ENCODE data around the gene AMPD3.
A peak's percentile ranks its signal among the peaks of the same experiment; 100 is the strongest.

The AMPD3 gene

GRCh38 chr11:10438458-10438857, 16.6 kb upstream of the AMPD3 start:
- DNase-seq, result no peak
- no peak for ATAC-seq

- no peak for ATAC-seq
- no peak for DNase-seq
Measured at GRCh38 chr11:10439351-10439750, 15.7 kb upstream of the AMPD3 start.

- DNase-seq (no peak), ATAC-seq (no peak)
Measured at GRCh38 chr11:10439924-10440323, 15.1 kb upstream of the AMPD3 start.

GRCh38 chr11:10440401-10440800, 14.7 kb upstream of the AMPD3 start:
- ATAC-seq (no peak), DNase-seq (no peak)

- no peak for DNase-seq
Measured at GRCh38 chr11:10441091-10441490, 14.0 kb upstream of the AMPD3 start.

GRCh38 chr11:10441652-10442503, 13.2 kb upstream of the AMPD3 start:
- ATAC-seq, result peak; percentile 91
- DNase-seq, result no peak

More at GRCh38 chr11:10441091-10441490, 14.0 kb upstream of the AMPD3 start:
- no peak for ATAC-seq

- peak; percentile 60 for ATAC-seq
Measured at GRCh38 chr11:10443152-10443551, 11.9 kb upstream of the AMPD3 start.

GRCh38 chr11:10443721-10444235, 11.3 kb upstream of the AMPD3 start:
- no peak for ATAC-seq
- no peak for DNase-seq

More at GRCh38 chr11:10443152-10443551, 11.9 kb upstream of the AMPD3 start:
- DNase-seq, result peak; percentile 51

GRCh38 chr11:10444725-10445315, 10.2 kb upstream of the AMPD3 start:
- ATAC-seq, result no peak
- DNase-seq, result no peak

GRCh38 chr11:10447445-10447844, 7.6 kb upstream of the AMPD3 start:
- ATAC-seq (no peak), DNase-seq (no peak)

GRCh38 chr11:10450462-10451425, 4.3 kb upstream of the AMPD3 start:
- ATAC-seq (peak; percentile 10), DNase-seq (peak; percentile 56)

GRCh38 chr11:10451426-10452116, 3.5 kb upstream of the AMPD3 start:
- ATAC-seq, result no peak
- no peak for DNase-seq

GRCh38 chr11:10452211-10452767, 2.8 kb upstream of the AMPD3 start:
- DNase-seq (no peak), ATAC-seq (no peak)

GRCh38 chr11:10453261-10453660, 1.8 kb upstream of the AMPD3 start:
- ATAC-seq (no peak), DNase-seq (no peak)

- DNase-seq (peak; percentile 82), ATAC-seq (peak; percentile 81)
Measured at GRCh38 chr11:10455637-10456487, 798 bp downstream of the AMPD3 start.

- no peak for DNase-seq
- ATAC-seq, result no peak
Measured at GRCh38 chr11:10456519-10456918, 1.5 kb downstream of the AMPD3 start.

GRCh38 chr11:10457901-10458300, 2.8 kb downstream of the AMPD3 start:
- ATAC-seq, result no peak
- no peak for DNase-seq

- ATAC-seq, result peak; percentile 63
Measured at GRCh38 chr11:10459029-10459970, 4.2 kb downstream of the AMPD3 start.

GRCh38 chr11:10460611-10461275, 5.7 kb downstream of the AMPD3 start:
- ATAC-seq (no peak), DNase-seq (no peak)

More at GRCh38 chr11:10459029-10459970, 4.2 kb downstream of the AMPD3 start:
- DNase-seq, result peak; percentile 62

Measured in stimulated activated naive CD8-positive, alpha-beta T cell treated with anti-CD3 and anti-CD28 coated beads, Interleukin-15, Interleukin-2, amounts not matched to agents 100 U/mL and 50 U/mL, for 24 hours (primary cell).